HS-27A (cell line): ENCODE data around the gene NKAIN2.
"Not testable (repeated sequence)": the region's sequence is repeated elsewhere in the genome, so short reads cannot be mapped to it uniquely, and the experiment has no call there.

Source experiments
- DNase-seq: peaks from one replicate; pipeline ENCODE4 v3.0.0-alpha.2; 2012; ENCODE audit warnings: low read depth, missing footprints

NKAIN2 gene

DNA sequence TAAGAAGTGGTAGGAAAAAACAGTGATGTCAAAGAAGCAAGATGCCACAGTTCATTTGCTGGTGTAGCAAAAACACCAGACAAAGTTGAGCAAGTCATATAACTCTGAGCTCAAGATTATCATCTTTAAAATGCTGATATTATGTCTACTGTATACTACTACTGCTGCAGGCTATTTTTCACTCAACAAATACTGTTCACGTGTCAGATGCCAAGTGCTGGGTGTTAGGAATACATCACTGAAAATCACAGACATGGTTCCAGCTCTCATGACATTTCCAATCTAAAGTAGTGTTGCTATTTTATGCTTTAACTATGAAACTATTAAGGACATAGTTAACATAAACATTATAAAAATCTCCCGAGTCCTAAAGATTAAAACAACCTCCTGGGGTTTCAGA is 163.0 kb downstream of the NKAIN2 start:
- no peak for DNase-seq

DNA sequence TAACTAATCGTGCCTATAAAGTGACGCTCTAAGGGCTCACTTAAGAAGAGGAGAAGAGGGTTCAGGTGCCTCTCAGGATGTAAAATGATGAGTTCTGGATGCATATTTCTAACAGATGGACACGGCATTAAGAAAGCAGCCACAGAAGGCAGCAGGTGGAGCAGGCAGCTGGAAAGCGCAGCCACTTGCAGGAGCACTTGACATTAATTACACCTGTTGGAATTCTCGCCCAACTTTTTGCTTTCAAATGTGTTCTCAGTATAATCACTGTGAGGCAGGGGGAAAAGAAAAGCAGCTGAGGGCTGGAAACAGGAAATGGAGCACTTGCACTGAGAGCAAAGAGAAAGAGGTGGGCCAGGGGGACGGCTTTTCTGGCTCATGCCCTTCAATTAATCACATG is 164.2 kb downstream of the NKAIN2 start:
- DNase-seq, result no peak

DNA sequence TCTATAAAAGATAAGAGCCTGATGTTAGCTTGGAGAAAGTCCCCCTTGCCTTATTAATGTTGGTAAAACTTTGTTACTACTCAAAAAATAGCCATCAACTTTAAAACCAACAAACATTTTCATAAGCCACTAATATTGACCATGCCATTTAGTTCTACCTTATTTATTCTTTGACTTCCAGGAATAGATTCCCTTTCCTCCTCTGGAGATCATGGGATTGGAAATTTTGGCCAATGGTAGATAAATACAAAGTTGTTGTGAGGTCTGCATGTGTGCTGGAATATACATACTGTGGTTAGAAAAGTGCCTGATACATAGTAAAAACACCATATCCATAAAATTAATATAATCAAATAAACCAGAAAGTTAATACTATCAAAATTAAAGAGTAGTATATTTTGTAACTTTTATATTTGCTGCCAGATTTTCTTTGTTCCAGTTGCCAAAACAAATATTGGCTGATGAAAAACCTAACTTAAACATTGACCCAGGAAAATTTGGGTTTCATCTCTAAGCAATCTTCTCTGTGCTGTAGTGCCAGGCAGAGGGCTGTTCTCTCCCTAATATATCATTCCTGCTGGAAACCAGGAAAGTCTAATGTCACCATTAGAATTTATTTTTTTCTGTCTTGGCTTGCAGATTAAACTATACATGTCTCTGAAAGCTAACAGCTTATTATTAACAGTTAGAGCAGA is 169.1 kb downstream of the NKAIN2 start:
- DNase-seq, result no peak

DNA sequence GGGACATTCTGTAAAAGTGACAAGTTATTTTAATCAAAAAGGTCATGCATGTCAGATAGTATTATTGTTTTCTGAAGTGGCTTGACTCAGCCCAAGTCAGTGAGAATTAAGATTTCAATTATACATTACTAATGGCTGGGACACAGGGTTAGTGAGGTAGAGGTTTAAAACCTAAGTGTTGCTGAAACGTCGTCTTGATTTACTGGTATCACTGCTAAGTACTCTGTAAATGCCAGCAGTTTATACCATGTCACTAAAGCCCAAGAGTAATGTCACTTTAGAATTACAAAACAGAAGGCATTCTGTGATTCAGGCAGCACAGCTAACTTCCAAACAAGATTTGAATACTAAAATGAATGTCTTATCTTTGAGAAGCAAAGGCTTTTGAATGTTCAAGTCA is 176.6 kb downstream of the NKAIN2 start:
- DNase-seq, result no peak

DNA sequence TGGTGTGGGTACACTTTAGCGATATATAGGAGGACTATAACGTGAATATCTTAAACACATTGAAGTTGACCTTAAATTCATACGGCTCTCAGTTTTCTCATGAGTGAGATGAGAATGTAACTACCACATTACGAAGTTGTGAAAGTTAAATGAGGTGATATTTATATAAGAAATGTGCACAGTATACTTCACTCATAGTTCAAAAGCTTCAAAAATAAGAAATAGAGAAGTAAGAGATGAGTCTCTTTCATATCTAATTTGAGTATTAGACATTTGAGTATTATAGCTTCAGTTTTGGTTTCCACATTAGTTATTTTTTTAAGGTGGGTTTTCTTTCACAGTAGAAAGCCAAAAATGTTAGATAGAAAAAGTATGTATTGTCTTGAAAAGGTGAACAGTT is 183.3 kb downstream of the NKAIN2 start:
- no peak for DNase-seq

DNA sequence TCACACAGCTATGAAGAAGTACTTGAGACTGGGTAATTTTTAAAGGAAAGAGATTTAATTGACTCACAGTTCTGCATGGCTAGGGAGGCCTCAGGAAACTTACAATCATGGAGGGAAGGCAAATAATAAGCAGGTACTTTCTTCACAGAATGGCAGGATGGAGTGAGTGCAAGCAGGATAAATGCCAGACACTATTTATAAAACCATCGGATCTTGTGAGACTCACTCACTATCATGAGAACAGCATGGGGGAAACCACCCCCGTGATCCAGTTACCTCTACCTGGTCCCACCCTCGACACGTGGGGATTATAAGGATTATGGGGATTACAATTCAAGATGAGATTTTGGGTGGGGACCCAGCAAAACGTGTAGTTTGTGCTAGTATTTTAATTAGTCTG is 186.3 kb downstream of the NKAIN2 start:
- DNase-seq, result not testable (repeated sequence)

DNA sequence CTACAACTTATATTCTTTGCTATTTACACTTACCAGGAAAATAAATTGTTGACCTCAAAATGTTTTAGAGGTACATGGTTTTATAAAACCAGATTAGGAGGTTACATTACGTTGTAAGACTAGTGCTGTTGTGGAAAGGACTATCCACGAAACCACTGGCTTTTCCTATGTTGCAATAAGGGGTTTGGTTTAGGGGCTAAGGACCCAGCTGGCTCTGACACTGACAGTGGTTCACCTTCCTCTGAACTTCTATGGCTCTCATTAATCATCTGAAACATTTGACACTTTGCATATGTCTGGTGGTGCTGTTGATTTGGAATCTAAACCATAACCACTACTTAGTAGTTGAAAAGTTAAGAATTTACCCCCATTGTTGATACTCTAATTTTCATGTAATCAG is 186.7 kb downstream of the NKAIN2 start:
- no peak for DNase-seq

DNA sequence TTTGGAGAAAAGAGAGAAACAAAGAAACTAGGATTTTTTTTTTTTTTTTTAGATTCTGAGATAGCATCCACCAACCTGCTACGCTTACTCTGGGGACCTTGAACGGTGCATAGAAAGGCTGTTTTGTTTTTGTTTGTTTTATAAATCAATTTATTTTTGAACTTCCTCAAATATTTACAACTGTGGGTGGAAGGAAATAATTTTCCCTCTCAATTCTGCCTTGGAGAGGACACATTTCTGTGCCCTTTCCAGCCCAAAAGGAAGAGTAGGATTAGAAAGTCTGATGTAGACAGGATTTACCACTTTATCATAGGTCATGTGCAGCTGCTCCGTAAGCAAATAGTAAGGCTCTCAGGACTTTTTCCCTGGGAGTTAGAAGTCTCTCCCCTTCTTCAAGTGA is 190.5 kb downstream of the NKAIN2 start:
- no peak for DNase-seq

DNA sequence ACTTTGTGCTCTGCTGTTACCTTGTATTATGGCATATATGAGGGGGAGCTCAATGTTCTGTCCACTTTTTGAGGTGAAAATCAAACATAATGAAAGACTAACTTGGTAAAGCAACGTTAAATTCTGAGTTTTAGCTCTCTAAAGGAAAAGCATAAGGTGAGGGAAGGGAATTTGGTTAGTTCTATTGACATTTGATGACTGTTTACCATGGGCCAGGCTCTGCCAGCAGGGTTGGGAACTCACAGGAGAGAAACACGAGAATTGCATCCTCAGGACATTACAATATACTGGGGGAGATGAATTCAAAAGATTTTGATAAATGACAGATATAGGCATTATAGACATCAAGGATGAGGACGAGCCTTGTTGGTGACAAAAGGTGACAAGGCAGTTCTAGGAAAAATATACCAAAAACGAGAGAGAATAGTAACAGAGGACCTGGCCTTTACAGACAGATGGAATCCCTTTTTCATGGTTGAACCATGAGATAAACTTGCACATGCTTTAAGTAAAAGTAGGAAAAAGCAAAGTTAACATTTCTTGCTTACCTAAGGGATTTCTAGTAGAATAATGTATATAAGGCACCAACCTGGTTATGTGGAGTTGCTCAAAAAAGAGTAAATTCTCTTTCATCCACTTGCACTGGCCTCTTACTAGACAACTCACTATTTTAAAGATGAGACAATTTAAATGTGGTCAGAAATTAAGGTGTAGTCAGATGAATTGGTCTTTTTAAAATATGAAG is 191.4 kb downstream of the NKAIN2 start:
- DNase-seq, result no peak

DNA sequence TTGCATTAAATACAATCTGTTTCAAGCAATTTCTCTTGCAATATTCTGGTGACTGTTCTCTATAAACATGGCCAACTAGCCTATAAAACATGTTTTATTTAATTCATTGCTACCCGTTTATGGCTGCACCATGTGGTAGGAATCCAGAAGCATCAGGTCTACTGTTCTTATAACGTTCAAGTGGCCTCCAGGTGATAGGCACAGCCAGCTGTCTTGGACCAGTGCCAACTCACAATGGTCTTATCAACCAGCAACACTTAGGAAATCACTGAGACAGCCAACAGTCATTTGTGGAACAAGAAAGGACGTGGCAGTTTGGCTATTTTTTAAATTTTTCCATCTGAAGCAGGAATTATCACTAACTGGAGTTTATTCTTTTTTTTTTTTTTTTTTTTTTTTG is 193.6 kb downstream of the NKAIN2 start:
- no peak for DNase-seq

DNA sequence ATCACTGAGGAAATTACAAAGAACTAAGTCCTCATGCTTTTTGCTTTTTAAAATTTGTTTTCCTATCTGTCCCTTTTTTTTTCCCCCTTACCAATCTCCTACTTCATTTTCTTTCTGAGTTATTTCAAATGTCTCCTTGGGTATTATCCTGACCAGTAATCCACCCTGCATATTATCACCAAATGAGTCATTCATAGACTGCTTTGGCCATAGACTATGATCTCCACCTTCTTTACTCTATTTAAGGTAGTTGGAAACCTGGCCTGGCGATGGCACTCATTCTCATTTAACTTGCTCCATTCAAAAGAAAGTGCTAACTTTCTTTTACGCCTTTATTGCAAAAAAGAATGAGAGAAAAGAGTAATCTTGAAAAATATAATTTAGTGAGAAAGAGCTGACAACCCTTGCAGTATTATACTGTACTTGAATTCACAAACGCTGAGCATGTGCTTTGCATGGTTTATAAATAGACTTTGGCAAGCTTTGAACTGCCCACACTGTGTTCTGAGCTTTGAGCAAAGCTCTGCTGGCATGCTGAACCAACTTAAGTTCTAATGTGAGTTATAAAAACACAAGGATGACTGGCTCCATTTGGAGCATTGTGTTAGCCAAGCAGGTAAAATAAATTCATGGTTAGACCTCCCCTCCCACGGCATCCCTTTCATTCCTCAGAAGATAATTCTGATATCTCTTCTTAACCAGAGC is 198.9 kb downstream of the NKAIN2 start:
- no peak for DNase-seq

DNA sequence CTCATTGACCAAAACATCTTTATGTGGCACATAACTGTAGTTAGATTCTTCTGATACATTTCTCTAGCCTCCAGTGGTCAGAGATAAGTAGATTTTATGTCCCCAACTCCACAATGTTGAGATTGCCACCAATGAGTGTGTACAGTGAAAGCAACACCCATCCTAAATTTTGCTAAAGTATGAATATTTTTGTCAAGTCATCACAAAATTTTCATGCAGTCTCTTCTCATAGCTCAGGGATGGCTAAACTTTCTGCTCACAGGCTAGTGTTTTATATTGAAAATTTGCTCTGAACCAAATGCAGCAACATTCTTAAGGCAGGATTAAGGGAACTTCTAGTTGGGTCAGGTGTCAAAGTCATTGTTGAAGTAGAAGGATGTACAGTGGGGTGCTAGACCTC is 203.6 kb downstream of the NKAIN2 start:
- no peak for DNase-seq

DNA sequence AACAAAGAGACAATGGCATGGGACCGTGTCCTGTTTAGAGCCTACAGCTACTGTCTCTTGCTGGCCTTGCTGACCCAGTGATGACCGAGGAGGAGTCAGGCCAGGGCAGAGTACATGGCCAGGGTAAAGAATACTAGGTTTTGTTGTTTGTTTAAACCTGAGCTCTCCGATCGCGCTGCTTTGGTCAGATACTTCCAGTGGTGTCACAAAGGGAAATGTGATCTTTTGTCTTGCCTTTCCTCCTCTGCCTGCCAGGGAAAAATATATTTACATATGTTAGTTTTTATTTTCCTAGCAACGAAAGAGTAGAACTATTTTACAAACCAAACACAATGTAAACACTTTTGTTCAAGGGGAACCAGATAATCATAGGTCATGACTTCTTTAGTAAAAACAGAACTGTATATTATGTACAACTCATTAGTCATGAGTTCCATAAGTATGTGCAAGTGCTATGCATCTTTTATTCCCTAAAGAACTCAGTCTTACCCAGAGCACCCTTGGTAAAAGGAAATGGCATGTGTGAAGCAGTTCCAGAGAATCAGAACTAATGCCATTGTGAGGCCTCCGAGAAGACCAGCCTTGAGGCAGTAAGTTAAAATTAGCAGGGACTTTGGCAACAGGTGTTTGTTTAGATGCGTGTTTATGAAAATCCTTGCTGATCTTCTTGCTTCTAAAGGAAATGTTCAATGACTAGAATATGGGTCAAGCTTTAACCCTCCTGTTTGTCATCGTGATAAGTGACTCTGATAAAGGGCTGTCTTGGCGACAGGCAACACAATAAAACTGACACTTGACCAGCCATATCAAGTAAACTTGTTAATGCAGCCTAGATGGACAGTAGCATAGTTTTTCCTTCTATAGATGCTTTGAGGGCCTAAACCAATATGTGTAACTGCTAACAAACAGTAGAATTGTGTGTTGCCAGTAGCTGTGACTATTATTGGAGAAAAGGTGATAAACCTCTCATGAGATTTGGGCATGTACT is 204.6 kb downstream of the NKAIN2 start:
- DNase-seq, result no peak

DNA sequence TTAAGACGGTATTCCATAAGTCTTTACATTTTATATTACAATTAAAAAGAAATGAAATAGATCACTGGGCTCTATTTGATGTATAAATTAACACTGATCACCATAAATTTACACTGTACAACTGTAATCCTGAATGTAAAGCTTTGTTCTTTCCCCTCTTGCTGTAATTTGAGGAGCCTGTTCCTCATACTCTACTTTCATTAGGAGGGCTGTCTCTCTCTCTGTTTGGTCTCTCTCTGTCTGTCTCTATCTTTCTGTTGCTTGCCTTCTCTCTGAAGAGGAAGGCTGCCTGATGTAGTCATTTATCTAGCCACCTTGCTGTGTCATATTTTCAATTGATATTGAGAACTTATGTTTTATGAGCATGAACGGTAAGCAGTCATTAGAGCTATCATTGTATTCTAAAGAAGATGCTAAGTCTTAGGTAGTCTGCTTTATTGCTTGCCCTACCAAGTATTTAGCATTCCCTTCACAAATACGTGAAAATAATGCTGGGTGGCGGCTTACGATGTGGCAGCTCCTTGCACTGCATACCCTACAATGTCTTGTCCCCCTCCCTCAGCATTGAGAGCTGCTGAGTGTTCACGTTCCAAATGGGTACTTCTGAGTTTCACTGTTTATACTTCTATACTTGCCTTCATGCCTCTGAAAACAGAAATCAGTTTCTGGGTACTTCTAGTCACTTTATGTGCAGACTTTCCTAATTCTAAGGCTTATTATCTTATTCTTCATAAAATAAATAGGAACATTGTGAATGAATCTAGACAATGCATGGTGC is 205.5 kb downstream of the NKAIN2 start:
- DNase-seq, result no peak

DNA sequence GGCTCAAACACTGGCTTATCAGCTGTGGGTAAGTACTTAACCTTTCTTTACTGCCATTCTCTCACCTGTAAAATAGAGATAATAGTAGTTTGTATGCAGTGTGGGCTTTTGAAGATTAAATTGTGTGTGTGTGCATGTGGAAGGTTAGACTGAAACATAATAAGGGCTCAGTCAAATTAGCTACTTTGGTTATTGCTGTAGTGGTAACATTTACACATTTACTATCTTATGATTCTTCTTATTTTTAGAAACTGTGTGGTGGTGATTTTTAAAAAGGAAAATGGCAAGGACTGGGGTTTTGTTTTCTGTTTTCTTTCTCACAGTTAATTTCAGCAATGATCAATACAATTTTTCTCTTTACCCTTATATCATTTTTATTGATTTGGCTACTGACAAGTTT is 206.9 kb downstream of the NKAIN2 start:
- DNase-seq, result no peak

DNA sequence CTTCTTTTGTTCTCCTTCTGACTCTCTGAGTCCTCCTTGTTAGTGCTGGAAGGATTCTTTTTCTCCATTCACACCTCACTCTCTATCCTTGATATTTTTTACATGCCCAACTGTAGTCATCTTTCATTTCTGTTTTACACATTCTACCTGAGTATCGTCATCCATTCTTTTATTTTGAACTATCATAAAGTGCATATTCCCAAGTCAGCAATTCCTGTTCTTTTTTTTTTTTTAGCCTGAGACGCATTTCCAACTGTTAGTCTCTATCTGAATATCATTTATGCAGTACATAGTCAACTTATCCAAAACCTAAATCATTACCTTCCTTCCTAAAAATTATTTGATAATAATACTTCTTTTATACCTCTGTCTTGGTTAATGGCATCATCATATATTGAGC is 207.5 kb downstream of the NKAIN2 start:
- no peak for DNase-seq

DNA sequence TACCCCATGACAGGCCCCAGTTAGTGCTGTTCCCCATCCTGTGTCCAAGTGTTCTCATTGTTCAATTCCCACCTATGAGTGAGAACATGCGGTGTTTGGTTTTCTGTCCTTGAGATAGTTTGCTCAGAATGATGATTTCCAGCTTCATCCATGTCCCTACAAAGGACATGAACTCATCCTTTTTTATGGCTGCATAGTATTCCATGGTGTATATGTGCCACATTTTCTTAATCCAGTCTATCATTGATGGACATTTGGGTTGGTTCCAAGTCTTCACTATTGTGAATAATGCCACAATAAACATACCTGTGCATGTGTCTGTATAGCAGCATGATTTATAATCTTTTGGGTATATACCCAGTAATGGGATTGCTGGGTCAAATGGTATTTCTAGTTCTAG is 218.4 kb downstream of the NKAIN2 start:
- not testable (repeated sequence) for DNase-seq

DNA sequence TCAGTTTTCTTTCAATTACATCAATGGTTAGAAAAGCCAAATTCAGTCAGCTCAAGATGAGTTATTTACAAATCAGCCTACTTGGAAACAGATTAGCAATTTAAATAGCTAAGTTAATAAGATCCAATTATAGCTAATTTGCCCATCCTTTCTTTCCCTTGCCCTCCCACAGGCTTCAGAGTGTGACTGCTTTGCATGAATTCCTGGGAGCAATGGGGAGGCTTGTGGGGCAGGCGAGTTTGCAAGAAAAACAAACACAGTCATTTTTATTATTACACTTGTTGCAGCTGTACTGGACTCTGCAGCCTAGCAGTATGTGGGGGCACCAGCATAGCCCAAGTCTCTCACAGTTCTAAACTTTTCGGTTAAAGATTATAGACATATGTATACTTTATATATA is 219.0 kb downstream of the NKAIN2 start:
- DNase-seq, result no peak

DNA sequence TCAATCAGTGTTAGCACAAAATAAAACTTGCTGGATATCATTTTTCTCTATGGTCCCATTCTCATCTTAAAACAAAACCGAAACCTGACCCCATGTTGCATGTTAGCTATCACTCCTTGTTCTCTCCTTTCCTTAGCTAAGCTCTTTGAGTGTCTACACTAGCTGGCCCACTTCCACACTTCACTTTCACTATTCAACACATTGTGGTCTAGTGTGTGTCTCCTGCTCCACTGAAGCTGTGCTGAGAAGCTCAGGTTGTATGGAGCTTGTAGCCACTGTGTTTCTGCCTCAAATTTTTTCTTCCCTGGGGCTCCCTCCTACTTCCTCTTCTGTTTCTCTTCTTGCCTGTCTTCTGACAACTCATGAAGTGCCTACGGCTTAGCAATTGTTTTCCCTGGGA is 223.0 kb downstream of the NKAIN2 start:
- no peak for DNase-seq

DNA sequence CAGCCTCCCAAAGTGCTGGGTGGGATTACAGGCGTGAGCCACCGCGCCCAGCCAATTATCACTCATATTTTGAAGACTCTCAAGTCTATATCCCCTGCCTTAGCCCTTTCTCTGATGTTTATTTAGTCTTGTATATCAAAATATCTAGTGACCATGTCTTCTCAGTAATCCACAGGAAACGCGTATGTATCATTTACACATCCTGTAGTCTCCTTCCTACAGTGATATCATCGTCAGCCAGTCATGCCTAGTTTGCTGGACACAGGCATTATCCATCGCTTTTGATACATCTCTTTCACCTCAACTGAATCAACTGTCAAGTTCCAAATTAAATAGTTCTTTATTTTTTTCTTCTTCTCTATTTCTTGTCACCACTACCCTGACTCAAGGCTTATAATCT is 223.7 kb downstream of the NKAIN2 start:
- no peak for DNase-seq

DNA sequence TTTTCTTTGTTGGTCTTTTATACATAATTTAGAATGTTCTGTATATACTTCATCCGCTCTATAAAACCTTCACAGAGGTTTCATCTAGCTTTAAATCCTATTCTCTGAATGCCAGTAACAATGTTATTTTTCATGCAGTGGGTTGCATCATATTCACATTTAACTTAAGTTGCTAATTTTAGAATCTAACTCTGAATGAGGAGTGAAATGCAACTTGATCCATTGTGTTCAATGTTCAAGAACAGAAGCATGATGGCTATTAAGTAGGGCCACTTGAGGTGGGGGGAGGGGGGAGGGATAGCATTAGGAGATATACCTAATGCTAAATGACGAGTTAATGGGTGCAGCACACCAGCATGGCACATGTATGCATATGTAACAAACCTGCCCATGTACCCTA is 224.5 kb downstream of the NKAIN2 start:
- DNase-seq, result no peak
